Natural killer cell (primary cell): ENCODE data around the gene STK24. TPM values are rescaled to one million over a fixed set of nuclear protein-coding genes. Genes with fewer than 3 reads are reported as not detected.

ENCODE experiments used
- ATAC-seq, 3 donors: fragments of 150-1000 bp in 2 of 3; fragments of 200-7000 bp in 1 of 3; cut with Tn5 transposase; 1 replicate in 1 of 3; 2 replicates in 2 of 3; pipeline ENCODE4 v1.10.0; 2021; ENCODE audit warnings: mild to moderate bottlenecking in 2 of 3, moderate library complexity in 2 of 3
- DNase-seq, 2 donors: peaks; one replicate each; pipeline versions ENCODE4 v3.0.0 to v3.0.0-alpha.2; 2013 to 2021; ENCODE audit warnings: mixed read lengths in 1 of 2
- H3K27ac ChIP-seq: one replicate; pipeline ENCODE4 v1.5.1; 2013; ENCODE audit warnings: mild to moderate bottlenecking, low read length
- H3K27me3 ChIP-seq: one replicate; pipeline ENCODE4 v1.6.1; 2013; ENCODE audit warnings: low read length; ENCODE audit not compliant: control insufficient read depth, insufficient read depth
- H3K36me3 ChIP-seq: one replicate; pipeline ENCODE4 v1.6.1; 2013; ENCODE audit warnings: low read length; ENCODE audit not compliant: control insufficient read depth, insufficient read depth
- H3K4me1 ChIP-seq: one replicate; pipeline ENCODE4 v1.6.1; 2013; ENCODE audit warnings: low read length; ENCODE audit not compliant: control insufficient read depth, insufficient read depth
- H3K4me3 ChIP-seq: one replicate; pipeline ENCODE4 v1.5.1; 2013; ENCODE audit warnings: low read length
- H3K9me3 ChIP-seq: one replicate; pipeline ENCODE4 v1.6.1; 2013; ENCODE audit warnings: low read length; ENCODE audit not compliant: control insufficient read depth, insufficient read depth
- H3K27ac Mint-ChIP-seq, 2 donors: one replicate each; pipeline ENCODE4 v1.8.0; 2022; ENCODE audit warnings: mild to moderate bottlenecking in 2 of 2, mixed read lengths in 2 of 2, moderate library complexity in 1 of 2
- H3K27me3 Mint-ChIP-seq, 2 donors: one replicate each; pipeline ENCODE4 v1.8.0; 2022; ENCODE audit warnings: low read depth in 2 of 2, mixed read lengths in 2 of 2
- H3K36me3 Mint-ChIP-seq: one replicate; pipeline ENCODE4 v1.8.0; 2022; ENCODE audit warnings: mixed read lengths
- H3K4me1 Mint-ChIP-seq, 2 donors: one replicate each; pipeline ENCODE4 v1.8.0; 2022; ENCODE audit warnings: mixed read lengths in 2 of 2
- H3K4me3 Mint-ChIP-seq: one replicate; pipeline ENCODE4 v1.8.0; 2022; ENCODE audit warnings: mild to moderate bottlenecking, moderate library complexity, mixed read lengths
- H3K9me3 Mint-ChIP-seq, 2 donors: one replicate each; pipeline ENCODE4 v1.8.0; 2022; ENCODE audit warnings: mixed read lengths in 2 of 2
- WGBS: methylation state at CpG from one replicate; pipeline ENCODE4 v1.1.7; 2013; ENCODE audit warnings: missing lambda C conversion rate; ENCODE audit not compliant: insufficient coverage; 5-methylcytosine and 5-hydroxymethylcytosine counted together
- intact Hi-C: fragments of 100-400 bp; cut with micrococcal nuclease; formaldehyde crosslinking; loops from one replicate; pipeline ENCODE4 v1.14.2; 2022
- total RNA-seq, 4 donors: library from RNA; stranded (reverse); fragments of 120-200 nt in 1 of 4; gene quantifications; one replicate each; pipeline versions ENCODE4 v1.2.3 to v1.2.4, GENCODE V29; 2013 to 2022
- TF ChIP-seq, protein P1 (sequence below): fragments of 200-600 bp; IDR thresholded peaks from one replicate; pipeline ENCODE4 v1.8.0; 2022; ENCODE audit warnings: antibody characterized with exemption

The STK24 gene
- total RNA-seq, 3 donors from 2014 or later (not counting 1 experiment from before 2014, with no cell fraction given): 64.5 to 78.4 (median 70.4) TPM

DNA sequence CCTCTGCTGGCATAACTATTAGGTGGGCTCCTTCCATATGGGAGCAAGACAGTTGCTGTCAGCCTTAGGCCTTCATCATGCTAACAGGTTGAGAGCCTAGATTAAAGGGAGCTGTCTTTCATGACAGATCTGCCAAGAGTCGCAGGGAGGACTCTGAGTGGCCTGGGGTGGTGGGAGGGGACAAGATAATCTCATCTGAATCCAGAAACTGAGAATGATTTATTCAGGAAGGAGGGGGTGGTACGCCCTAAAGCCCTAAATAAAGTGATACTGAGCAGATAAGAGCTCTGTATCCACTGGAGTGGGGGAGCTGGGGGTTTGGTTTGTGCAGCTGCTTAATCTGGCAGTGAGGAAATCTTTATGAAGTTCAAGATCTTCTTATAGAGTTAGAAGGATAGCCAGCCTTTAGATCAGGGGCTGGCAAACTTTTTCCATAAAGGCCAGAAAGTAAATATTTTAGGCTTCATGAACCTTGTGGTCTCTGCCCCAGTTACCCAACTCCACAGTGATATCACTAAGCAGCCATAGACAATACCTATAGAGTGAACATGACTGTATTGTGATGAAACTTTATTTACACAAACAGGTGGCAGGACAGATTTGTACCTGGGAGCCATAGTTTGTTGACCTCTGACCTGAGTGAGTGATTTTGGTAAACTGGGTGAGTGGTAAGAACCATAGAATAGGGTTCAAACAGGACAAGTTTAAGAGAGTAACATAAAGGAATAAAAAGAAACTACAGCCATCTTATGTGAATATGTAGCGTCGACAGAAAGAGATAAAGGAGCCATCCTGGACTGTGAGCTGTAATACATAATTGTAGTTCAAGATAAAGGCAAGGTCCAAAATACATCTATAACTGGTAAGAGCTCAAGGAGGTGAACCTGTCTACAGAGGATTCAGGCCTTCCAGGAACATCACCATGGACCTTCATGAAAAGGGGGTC is 9.8 kb upstream of the STK24 start:
- H3K4me1 ChIP-seq: no peaks in the 10 kb centered on the region
- no peaks in the 10 kb centered on the region for H3K4me1 Mint-ChIP-seq
- DNase-seq (no peak), ATAC-seq (no peak)
- TF ChIP-seq, protein P1, sequence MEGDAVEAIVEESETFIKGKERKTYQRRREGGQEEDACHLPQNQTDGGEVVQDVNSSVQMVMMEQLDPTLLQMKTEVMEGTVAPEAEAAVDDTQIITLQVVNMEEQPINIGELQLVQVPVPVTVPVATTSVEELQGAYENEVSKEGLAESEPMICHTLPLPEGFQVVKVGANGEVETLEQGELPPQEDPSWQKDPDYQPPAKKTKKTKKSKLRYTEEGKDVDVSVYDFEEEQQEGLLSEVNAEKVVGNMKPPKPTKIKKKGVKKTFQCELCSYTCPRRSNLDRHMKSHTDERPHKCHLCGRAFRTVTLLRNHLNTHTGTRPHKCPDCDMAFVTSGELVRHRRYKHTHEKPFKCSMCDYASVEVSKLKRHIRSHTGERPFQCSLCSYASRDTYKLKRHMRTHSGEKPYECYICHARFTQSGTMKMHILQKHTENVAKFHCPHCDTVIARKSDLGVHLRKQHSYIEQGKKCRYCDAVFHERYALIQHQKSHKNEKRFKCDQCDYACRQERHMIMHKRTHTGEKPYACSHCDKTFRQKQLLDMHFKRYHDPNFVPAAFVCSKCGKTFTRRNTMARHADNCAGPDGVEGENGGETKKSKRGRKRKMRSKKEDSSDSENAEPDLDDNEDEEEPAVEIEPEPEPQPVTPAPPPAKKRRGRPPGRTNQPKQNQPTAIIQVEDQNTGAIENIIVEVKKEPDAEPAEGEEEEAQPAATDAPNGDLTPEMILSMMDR: no peak
- H3K9me3 ChIP-seq: no peaks in the 10 kb centered on the region
- no peak overlapping the region for H3K4me3 ChIP-seq
- intact Hi-C loops: no loop called here
- no peaks in the 10 kb centered on the region for H3K36me3 Mint-ChIP-seq
- H3K4me3 Mint-ChIP-seq: no peak overlapping the region
- 93% methylated on average over 4 of the region's 4 CpGs for WGBS
- no peaks in the 10 kb centered on the region for H3K9me3 Mint-ChIP-seq
- H3K27ac Mint-ChIP-seq: no peak overlapping the region
- no peaks in the 10 kb centered on the region for H3K27me3 ChIP-seq
- H3K27me3 Mint-ChIP-seq: peaks cover 8 to 18% of the 10 kb centered on the region in 2 donors
- H3K27ac ChIP-seq: no peak overlapping the region
- no peaks in the 10 kb centered on the region for H3K36me3 ChIP-seq

DNA sequence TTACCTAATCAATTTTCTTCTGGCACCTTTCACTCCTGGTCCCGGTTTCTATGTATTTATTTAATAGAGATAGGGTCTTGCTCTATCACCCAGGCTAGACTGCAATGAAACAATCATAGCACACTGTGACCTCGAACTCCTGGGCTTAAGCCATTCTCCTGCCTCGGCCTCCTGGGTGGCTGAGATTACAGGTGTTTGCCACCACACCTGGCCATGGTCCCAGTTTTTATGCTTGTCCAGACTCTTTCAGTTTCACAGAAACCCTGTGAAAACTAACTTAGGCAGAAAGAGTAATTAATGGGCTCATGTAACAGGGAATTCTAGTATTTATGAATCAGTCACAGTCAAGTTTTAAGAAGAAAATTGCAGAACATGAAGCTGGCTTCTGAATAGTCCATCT is 9.0 kb upstream of the STK24 start:
- no peak for ATAC-seq
- TF ChIP-seq, protein P1: no peak
- 86% methylated on average over 3 of the region's 3 CpGs for WGBS
- Histone ChIP-seq H3K27me3 (no peaks in the 10 kb centered on the region), H3K36me3 (no peaks in the 10 kb centered on the region), H3K27ac (no peak overlapping the region), H3K4me3 (no peak overlapping the region), H3K4me1 (no peaks in the 10 kb centered on the region), H3K9me3 (no peaks in the 10 kb centered on the region)
- H3K4me1 Mint-ChIP-seq: no peaks in the 10 kb centered on the region
- H3K27me3 Mint-ChIP-seq: peaks cover 8 to 18% of the 10 kb centered on the region in 2 donors
- intact Hi-C loops: no loop called here
- no peak overlapping the region for H3K4me3 Mint-ChIP-seq
- H3K36me3 Mint-ChIP-seq: no peaks in the 10 kb centered on the region
- H3K9me3 Mint-ChIP-seq: no peaks in the 10 kb centered on the region
- DNase-seq: no peak
- no peak overlapping the region for H3K27ac Mint-ChIP-seq

DNA sequence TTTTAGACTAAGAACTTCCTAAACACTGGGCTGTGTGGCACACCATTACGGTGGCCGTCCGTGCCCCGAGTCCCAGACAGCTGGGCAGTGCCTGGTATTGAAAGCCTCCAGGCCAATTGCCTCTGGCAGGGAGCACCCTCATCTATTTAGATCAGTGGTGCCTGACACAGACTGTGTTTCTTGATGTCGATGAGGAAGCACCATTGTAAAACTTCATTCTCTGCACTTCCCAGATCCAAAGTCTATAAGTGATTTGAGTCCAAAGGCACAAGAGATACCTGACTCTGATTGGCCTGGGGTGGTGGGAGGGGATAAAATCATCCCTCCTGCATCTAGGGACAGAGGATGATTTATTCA is 8.5 kb upstream of the STK24 start:
- no peaks in the 10 kb centered on the region for H3K36me3 ChIP-seq

More for the DNA sequence above, 8.5 kb upstream of the STK24 start:
- Histone ChIP-seq H3K4me3 (no peak overlapping the region), H3K9me3 (no peaks in the 10 kb centered on the region), H3K4me1 (no peaks in the 10 kb centered on the region), H3K27me3 (no peaks in the 10 kb centered on the region), H3K27ac (no peak overlapping the region)
- WGBS: 92% methylated on average over 5 of the region's 5 CpGs
- TF ChIP-seq, protein P1: no peak
- Mint-ChIP-seq H3K27me3 (peaks cover 8 to 15% of the 10 kb centered on the region in 2 donors), H3K36me3 (no peaks in the 10 kb centered on the region), H3K9me3 (no peaks in the 10 kb centered on the region), H3K27ac (no peak overlapping the region), H3K4me1 (no peaks in the 10 kb centered on the region), H3K4me3 (no peak overlapping the region)
- ATAC-seq (no peak), DNase-seq (no peak)
- intact Hi-C loops: no loop called here
